ENCODE results near the gene TRMT61A.

Gene TRMT61A

GRCh38 chr14:103528587-103529382 lies at the start of gene TRMT61A:
Gene TRMT61A (plus strand): TSS chr14:103529196. CDS start chr14:103529979, 783 bp downstream.
- TF ChIP-seq ZFX (IDR thresholded peaks at IDR 0.05), result no peak; the same call in 1 of the 2 replicates
- no peak for TF ChIP-seq CTCF (conservative IDR thresholded peaks at IDR 0.05)
- peak within 1 kb of the TSS; percentile 96 for H3K27ac ChIP-seq

- H3K27ac ChIP-seq, result no peak overlapping the region
- TF ChIP-seq ZFX (IDR thresholded peaks at IDR 0.05), result no peak
- TF ChIP-seq CTCF (conservative IDR thresholded peaks at IDR 0.05), result no peak
Measured at GRCh38 chr14:103480595-103480994, 48.4 kb upstream of the TRMT61A start.

GRCh38 chr14:103483600-103483999 lies 45.4 kb upstream of the TRMT61A start:
- TF ChIP-seq ZFX (IDR thresholded peaks at IDR 0.05) (no peak), CTCF (conservative IDR thresholded peaks at IDR 0.05) (no peak)
- no peak overlapping the region for H3K27ac ChIP-seq

- H3K27ac ChIP-seq, result no peak overlapping the region
- TF ChIP-seq CTCF (conservative IDR thresholded peaks at IDR 0.05) (no peak), ZFX (IDR thresholded peaks at IDR 0.05) (no peak)
Measured at GRCh38 chr14:103485504-103485903, 43.5 kb upstream of the TRMT61A start.

GRCh38 chr14:103488071-103488470 lies 40.9 kb upstream of the TRMT61A start:
- TF ChIP-seq CTCF (conservative IDR thresholded peaks at IDR 0.05) (no peak), ZFX (IDR thresholded peaks at IDR 0.05) (no peak)
- no peak overlapping the region for H3K27ac ChIP-seq

GRCh38 chr14:103488960-103489359 lies 40.0 kb upstream of the TRMT61A start:
- TF ChIP-seq CTCF (conservative IDR thresholded peaks at IDR 0.05), result no peak
- no peak for TF ChIP-seq ZFX (IDR thresholded peaks at IDR 0.05)
- no peak overlapping the region for H3K27ac ChIP-seq

GRCh38 chr14:103489621-103490020 lies 39.4 kb upstream of the TRMT61A start:
- H3K27ac ChIP-seq, result no peak overlapping the region

More at GRCh38 chr14:103489621-103490020, 39.4 kb upstream of the TRMT61A start:
- no peak for TF ChIP-seq CTCF (conservative IDR thresholded peaks at IDR 0.05)
- no peak for TF ChIP-seq ZFX (IDR thresholded peaks at IDR 0.05)

All from C4-2B (cell line).